GM12801 (cell line): Measurements from ENCODE around the gene SLC30A2.

Experiments used
- CTCF ChIP-seq: IDR thresholded peaks from one replicate; pipeline ENCODE4 v1.5.1; 2011; ENCODE audit warnings: control low read depth; ENCODE audit not compliant: insufficient read length; ENCODE audit errors: extremely low read depth

The SLC30A2 gene

GRCh38 chr1:26066857-26067256 is 20.9 kb upstream of the SLC30A2 start:
- no peak for TF ChIP-seq CTCF

GRCh38 chr1:26066160-26066559 is 20.2 kb upstream of the SLC30A2 start:
- TF ChIP-seq CTCF, result no peak

- no peak for TF ChIP-seq CTCF
Measured at GRCh38 chr1:26064553-26064952, 18.6 kb upstream of the SLC30A2 start.

- no peak for TF ChIP-seq CTCF
Measured at GRCh38 chr1:26060832-26061574, 15.1 kb upstream of the SLC30A2 start.

- no peak for TF ChIP-seq CTCF
Measured at GRCh38 chr1:26059906-26060305, 14.0 kb upstream of the SLC30A2 start.

- no peak for TF ChIP-seq CTCF
Measured at GRCh38 chr1:26058052-26058595, 12.2 kb upstream of the SLC30A2 start.

- no peak for TF ChIP-seq CTCF
Measured at GRCh38 chr1:26057189-26057588, 11.3 kb upstream of the SLC30A2 start.
